ENCODE data around the gene ZFYVE28. TPM values are rescaled to one million over a fixed set of nuclear protein-coding genes. Genes with fewer than 3 reads are reported as not detected.
A peak's percentile ranks its signal among the peaks of the same experiment; 100 is the strongest.

Gene ZFYVE28
- total RNA-seq, 3 donors from 2014 or later: 12.3 to 14.1 (median 13.9) TPM

GRCh38 chr4:2415881-2416563 is 2.4 kb downstream of the ZFYVE28 start:
- no peak for DNase-seq (ENCODE audit: low spot score in 2 of 2)
- no peaks in the 10 kb centered on the region for H3K9me3 ChIP-seq
- H3K27ac ChIP-seq: peak overlapping the region in 1 of 2 donors; percentile 28
- H3K27me3 ChIP-seq: peaks cover 0 to 39% of the 10 kb centered on the region in 2 donors
- H3K36me3 ChIP-seq: no peaks in the 10 kb centered on the region
- H3K4me3 ChIP-seq: peak overlapping the region in 2 of 3 donors; percentile 52 to 90
- no peak for TF ChIP-seq CTCF (IDR thresholded peaks at IDR 0.05)
- no peak for TF ChIP-seq POLR2AphosphoS5 (IDR thresholded peaks at IDR 0.05)
- no peak for TF ChIP-seq POLR2A (IDR thresholded peaks at IDR 0.05)
- H3K4me1 ChIP-seq: peaks cover 0 to 4% of the 10 kb centered on the region in 2 donors
- intact Hi-C loops (cut with DNase I; ENCODE audit: low total_unique reads): loop anchor here (10.0 kb wide), 1 partner anchor 161 kb away; no protein-coding TSS in a partner anchor

DNA sequence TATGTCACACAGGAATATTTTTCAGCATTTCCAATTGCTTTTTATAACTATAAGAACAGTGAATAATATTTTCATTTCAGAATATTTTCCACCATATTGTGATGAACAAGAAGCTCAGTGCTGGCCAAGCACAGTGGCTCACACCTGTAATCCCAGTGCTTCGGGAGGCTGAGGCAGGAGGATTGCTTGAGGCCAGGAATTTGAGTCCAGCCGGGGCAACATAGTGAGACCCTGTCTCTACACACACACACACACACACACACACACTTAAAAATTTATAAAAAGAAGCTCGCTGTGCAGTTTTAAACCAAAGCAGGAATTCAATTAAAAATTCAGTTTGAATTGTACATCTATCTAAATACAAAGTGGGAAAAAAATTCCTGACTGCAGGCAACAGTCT is 3.2 kb downstream of the ZFYVE28 start:
- DNase-seq (ENCODE audit: low spot score in 2 of 2): no peak
- Histone ChIP-seq H3K27me3 (peaks cover 0 to 31% of the 10 kb centered on the region in 2 donors), H3K27ac (no peak overlapping the region), H3K4me1 (peaks cover 0 to 4% of the 10 kb centered on the region in 2 donors), H3K4me3 (no peak overlapping the region), H3K36me3 (no peaks in the 10 kb centered on the region), H3K9me3 (no peaks in the 10 kb centered on the region)
- no peak for TF ChIP-seq CTCF (IDR thresholded peaks at IDR 0.05)
- no peak for TF ChIP-seq POLR2A (IDR thresholded peaks at IDR 0.05)
- no peak for TF ChIP-seq POLR2AphosphoS5 (IDR thresholded peaks at IDR 0.05)
- intact Hi-C loops (cut with DNase I; ENCODE audit: low total_unique reads): loop anchor here (10.0 kb wide), 1 partner anchor 160 kb away; no protein-coding TSS in a partner anchor

- TF ChIP-seq POLR2AphosphoS5 (IDR thresholded peaks at IDR 0.05) (no peak), POLR2A (IDR thresholded peaks at IDR 0.05) (no peak)
- Histone ChIP-seq H3K27ac (peak overlapping the region; percentile 29 to 81), H3K9me3 (no peaks in the 10 kb centered on the region), H3K27me3 (peaks cover 0 to 22% of the 10 kb centered on the region in 2 donors), H3K36me3 (no peaks in the 10 kb centered on the region), H3K4me3 (peak overlapping the region in 1 of 3 donors; percentile 27), H3K4me1 (peaks cover 0 to 4% of the 10 kb centered on the region in 2 donors)
- DNase-seq (ENCODE audit: low spot score in 2 of 2): no peak
- intact Hi-C loops (cut with DNase I; ENCODE audit: low total_unique reads): loop anchor here (10.0 kb wide), 1 partner anchor 159 kb away; no protein-coding TSS in a partner anchor
These were observed 4.4 kb downstream of the ZFYVE28 start for GRCh38 chr4:2413821-2414610.

DNA sequence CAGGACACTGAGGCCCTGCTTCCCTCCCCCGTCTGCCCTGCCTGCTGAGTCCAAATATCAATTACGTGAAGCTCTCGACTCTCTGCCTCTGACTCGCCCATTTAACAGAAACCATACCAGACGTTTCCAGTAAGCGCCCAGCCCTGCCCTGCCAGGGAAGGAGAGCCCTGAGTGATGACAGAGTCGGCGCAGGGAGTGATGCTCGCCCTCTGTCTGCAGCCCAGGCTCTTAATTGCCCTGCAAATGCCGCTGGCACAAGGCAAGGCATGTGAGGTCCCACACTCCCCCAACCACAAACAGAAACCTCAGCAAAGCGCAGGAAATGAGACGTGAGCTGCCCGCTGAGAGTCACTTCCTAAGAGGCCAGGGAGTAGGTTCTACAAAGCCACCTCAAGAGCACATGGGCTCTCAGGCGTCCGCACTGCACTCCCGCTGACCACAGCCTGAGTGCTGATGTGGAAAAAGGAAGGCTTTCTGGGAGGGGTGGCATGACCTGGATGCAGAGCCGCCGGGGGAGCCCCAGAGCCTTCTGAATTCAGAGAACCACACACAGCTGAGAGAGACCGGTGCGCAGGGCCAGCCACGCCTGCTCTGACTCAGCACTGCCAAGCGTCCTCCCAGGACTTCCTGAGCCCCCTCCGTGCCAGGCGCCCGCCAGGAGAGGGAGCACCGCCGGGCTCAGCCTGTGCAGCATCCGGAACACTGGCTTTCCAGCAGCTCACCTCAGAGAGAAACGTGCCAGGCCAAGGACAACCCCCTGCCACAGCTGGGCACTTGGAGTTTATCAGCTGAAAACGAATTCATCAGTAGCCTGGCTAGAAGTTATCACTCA is 5.3 kb downstream of the ZFYVE28 start:
- no peaks in the 10 kb centered on the region for H3K36me3 ChIP-seq

More for the DNA sequence above, 5.3 kb downstream of the ZFYVE28 start:
- peak; percentile 67 to 71 for DNase-seq (ENCODE audit: low spot score in 2 of 2)
- Histone ChIP-seq H3K4me1 (peaks cover 0 to 4% of the 10 kb centered on the region in 2 donors), H3K9me3 (no peaks in the 10 kb centered on the region), H3K4me3 (peak overlapping the region; percentile 16 to 27 (median 17)), H3K27ac (peak overlapping the region; percentile 29 to 81), H3K27me3 (peaks cover 0 to 22% of the 10 kb centered on the region in 2 donors)
- TF ChIP-seq POLR2AphosphoS5 (IDR thresholded peaks at IDR 0.05): peak in 1 of 3 donors; percentile 29
- no peak for TF ChIP-seq POLR2A (IDR thresholded peaks at IDR 0.05)
- peak in 1 of 3 donors; percentile 32 for TF ChIP-seq CTCF (IDR thresholded peaks at IDR 0.05)
- intact Hi-C loops (cut with DNase I; ENCODE audit: low total_unique reads): loop anchor here (10.0 kb wide), 1 partner anchor 158 kb away; no protein-coding TSS in a partner anchor
